ENCODE data around the gene GID8. TPM values are rescaled to one million over a fixed set of nuclear protein-coding genes. Genes with fewer than 3 reads are reported as not detected.

The GID8 gene
- total and polyA plus RNA-seq, 2 of the 13 experiments (the other 11 are each of a cell fraction or from before 2014, with no cell fraction given) = 39.6 to 59.8 TPM

- TF ChIP-seq HMGXB3 (CRISPR knock-in tag; IDR thresholded peaks at IDR 0.05; ENCODE audit: borderline replicate concordance) (peak; percentile 87), ZNF337 (CRISPR knock-in tag; IDR thresholded peaks at IDR 0.05; ENCODE audit: borderline replicate concordance, low read depth) (0 out of 2 replicates have a peak, but pooled peaks have one; percentile 88), ZNF747 (CRISPR knock-in tag; IDR thresholded peaks at IDR 0.05; ENCODE audit: borderline replicate concordance) (peak; percentile 98), ZC3H13 (CRISPR knock-in tag; IDR thresholded peaks at IDR 0.05) (peak; percentile 29; the same call in 1 of the 2 replicates), NFAT5 (CRISPR knock-in tag; IDR thresholded peaks at IDR 0.05) (no peak), ZNF138 (CRISPR knock-in tag; IDR thresholded peaks at IDR 0.05; ENCODE audit: low read depth) (peak; percentile 97), ZIK1 (CRISPR knock-in tag; IDR thresholded peaks at IDR 0.05; ENCODE audit: borderline replicate concordance, low read depth) (peak; percentile 92), CBX1 (IDR thresholded peaks at IDR 0.05; ENCODE audit: low read depth) (peak; percentile 75), ZBTB7A (CRISPR knock-in tag; IDR thresholded peaks at IDR 0.05) (peak; percentile 85), BRD4 (CRISPR knock-in tag; IDR thresholded peaks at IDR 0.05) (peak; percentile 85; the same call in 1 of the 2 replicates), HDAC2 (CRISPR knock-in tag; IDR thresholded peaks at IDR 0.05) (peak; percentile 88)
- TF ChIP-seq, protein P1, sequence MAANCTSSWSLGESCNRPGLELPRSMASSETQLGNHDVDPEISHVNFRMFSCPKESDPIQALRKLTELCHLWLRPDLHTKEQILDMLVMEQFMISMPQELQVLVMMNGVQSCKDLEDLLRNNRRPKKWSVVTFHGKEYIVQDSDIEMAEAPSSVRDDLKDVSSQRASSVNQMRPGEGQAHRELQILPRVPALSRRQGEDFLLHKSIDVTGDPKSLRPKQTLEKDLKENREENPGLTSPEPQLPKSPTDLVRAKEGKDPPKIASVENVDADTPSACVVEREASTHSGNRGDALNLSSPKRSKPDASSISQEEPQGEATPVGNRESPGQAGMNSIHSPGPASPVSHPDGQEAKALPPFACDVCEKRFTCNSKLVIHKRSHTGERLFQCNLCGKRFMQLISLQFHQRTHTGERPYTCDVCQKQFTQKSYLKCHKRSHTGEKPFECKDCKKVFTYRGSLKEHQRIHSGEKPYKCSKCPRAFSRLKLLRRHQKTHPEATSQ (CRISPR knock-in tag; IDR thresholded peaks at IDR 0.05; ENCODE audit: borderline replicate concordance) = no peak; the same call in 1 of the 2 replicates
- TF ChIP-seq, protein P2, sequence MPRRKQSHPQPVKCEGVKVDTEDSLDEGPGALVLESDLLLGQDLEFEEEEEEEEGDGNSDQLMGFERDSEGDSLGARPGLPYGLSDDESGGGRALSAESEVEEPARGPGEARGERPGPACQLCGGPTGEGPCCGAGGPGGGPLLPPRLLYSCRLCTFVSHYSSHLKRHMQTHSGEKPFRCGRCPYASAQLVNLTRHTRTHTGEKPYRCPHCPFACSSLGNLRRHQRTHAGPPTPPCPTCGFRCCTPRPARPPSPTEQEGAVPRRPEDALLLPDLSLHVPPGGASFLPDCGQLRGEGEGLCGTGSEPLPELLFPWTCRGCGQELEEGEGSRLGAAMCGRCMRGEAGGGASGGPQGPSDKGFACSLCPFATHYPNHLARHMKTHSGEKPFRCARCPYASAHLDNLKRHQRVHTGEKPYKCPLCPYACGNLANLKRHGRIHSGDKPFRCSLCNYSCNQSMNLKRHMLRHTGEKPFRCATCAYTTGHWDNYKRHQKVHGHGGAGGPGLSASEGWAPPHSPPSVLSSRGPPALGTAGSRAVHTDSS (CRISPR knock-in tag; conservative IDR thresholded peaks at IDR 0.05) = no peak
Observed at GRCh38 chr20:62952373-62952967, 14.5 kb downstream of the GID8 start, which contains the start of gene SLC17A9 (continued).
